Measurements from ENCODE around the gene PTBP1. TPM values are rescaled to one million over a fixed set of nuclear protein-coding genes. Genes with fewer than 3 reads are reported as not detected.
A peak's percentile ranks its signal among the peaks of the same experiment; 100 is the strongest.

PTBP1 gene
- total RNA-seq, 2 experiments from 2014 or later, result 315 to 479 TPM

DNA sequence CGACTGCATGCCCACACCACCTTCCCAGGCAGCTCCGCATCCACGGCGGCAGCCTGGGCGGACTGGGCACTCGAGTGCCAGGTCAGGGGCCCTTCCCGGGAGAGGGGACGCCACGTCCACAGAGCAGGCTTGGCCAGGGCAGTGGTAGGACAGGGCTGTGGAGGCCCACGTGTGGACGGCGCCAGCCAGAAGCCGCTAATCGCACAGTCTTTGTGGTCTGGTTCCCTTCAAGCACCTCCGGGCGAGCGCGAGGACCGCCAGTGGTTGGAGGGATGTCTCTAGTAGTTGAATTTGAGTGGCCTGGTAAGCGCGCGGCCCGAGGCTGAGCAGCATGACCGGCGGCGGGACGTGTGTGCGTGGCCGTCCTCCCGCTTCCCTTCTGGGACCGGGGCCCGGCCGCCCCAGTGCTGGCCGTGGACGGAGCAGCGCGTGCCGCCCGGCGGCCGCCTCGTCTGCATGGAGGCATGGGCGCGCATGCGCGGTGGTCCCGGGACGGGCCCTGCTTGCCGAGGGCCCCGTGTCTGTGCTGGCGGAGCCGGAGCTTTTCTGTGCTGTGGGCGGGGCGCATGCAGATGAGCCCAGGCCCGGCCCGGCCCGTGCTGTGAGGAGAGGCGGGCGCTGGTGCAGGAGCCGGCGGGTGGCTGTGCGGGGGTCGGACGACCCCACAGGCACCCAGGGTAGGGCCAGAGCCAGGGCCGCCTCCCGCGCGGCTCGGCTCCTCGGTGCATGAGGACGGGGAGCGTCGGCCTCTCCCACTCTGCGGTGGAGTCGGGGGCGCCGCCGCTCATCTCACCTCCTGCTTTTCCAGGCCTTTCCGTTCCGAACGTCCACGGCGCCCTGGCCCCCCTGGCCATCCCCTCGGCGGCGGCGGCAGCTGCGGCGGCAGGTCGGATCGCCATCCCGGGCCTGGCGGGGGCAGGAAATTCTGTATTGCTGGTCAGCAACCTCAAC lies 8.6 kb downstream of the PTBP1 start:
- Histone ChIP-seq H3K27ac (ENCODE audit: low read depth, low read length, poor library complexity, severe bottlenecking) (no peak overlapping the region), H3K79me2 (ENCODE audit: insufficient read depth, low read depth, low read length) (peaks cover 30% of the 10 kb centered on the region), H3K36me3 (ENCODE audit: insufficient read depth, low read length) (peaks cover 99% of the 10 kb centered on the region), H2AFZ (ENCODE audit: low read length) (no peak overlapping the region), H3K9me2 (ENCODE audit: insufficient read depth, low read length) (no peaks in the 10 kb centered on the region), H3K4me2 (ENCODE audit: low read length) (no peak overlapping the region), H3K4me3 (ENCODE audit: low read depth, low read length, poor library complexity, severe bottlenecking) (no peak overlapping the region), H3K4me1 (ENCODE audit: insufficient read depth, low read length, poor library complexity, severe bottlenecking) (no peaks in the 10 kb centered on the region), H4K20me1 (ENCODE audit: insufficient read depth, low read length) (peaks cover 20% of the 10 kb centered on the region), H3K9me3 (ENCODE audit: low read length) (no peaks in the 10 kb centered on the region)
- CTCF ChIA-PET (ENCODE audit: unreplicated experiment), result no interaction called here
- intact Hi-C loops (cut with micrococcal nuclease; ENCODE audit: unreplicated experiment), result no loop called here
- no peak for DNase-seq (ENCODE audit: low spot score)
- POLR2A ChIA-PET, result no interaction called here
- BruUV-seq (replicated peaks), result no TSS peak
- TF ChIP-seq, protein P1, sequence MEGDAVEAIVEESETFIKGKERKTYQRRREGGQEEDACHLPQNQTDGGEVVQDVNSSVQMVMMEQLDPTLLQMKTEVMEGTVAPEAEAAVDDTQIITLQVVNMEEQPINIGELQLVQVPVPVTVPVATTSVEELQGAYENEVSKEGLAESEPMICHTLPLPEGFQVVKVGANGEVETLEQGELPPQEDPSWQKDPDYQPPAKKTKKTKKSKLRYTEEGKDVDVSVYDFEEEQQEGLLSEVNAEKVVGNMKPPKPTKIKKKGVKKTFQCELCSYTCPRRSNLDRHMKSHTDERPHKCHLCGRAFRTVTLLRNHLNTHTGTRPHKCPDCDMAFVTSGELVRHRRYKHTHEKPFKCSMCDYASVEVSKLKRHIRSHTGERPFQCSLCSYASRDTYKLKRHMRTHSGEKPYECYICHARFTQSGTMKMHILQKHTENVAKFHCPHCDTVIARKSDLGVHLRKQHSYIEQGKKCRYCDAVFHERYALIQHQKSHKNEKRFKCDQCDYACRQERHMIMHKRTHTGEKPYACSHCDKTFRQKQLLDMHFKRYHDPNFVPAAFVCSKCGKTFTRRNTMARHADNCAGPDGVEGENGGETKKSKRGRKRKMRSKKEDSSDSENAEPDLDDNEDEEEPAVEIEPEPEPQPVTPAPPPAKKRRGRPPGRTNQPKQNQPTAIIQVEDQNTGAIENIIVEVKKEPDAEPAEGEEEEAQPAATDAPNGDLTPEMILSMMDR (conservative IDR thresholded peaks at IDR 0.05; ENCODE audit: low read length), result no peak
- TF ChIP-seq EZH2phosphoT487 (IDR thresholded peaks at IDR 0.05; ENCODE audit: borderline replicate concordance, low read depth, low read length), result no peak

DNA sequence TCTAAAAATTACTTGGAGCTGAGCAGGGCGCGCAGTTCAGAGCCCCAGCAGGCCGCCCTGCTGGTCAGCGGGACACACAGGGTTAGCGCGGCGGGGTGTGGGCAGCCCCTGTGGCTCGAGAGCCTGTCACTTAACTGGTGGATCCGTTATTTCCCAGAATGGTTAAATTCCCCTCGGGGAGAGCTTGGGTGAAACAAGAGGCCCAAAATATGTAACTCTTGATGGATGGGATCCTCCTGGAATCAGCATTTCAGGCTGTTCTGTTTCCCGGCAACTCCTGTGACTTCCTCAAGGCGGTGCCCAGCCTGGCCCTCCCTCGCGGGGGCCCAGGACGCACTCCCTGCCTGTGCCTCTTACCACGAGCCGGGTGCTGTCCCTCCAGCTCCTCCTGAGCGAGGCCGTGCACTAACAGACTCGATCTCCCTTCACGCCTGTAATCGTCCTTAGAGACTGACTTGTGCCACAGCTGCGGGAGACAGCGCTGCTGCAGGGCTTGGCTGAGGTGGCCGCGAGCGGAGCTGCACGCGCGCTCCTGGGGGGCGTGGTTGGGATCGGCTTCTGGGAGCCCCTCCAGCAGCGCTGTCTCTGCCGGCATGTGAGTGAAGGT lies 9.7 kb downstream of the PTBP1 start:
- intact Hi-C loops (cut with micrococcal nuclease; ENCODE audit: unreplicated experiment), result no loop called here
- H3K27ac ChIP-seq (ENCODE audit: low read depth, low read length, poor library complexity, severe bottlenecking), result no peak overlapping the region

More for the DNA sequence above, 9.7 kb downstream of the PTBP1 start:
- peaks cover 10% of the 10 kb centered on the region for H4K20me1 ChIP-seq (ENCODE audit: insufficient read depth, low read length)
- TF ChIP-seq, protein P1 (conservative IDR thresholded peaks at IDR 0.05; ENCODE audit: low read length), result 0 out of 2 replicates have a peak, but pooled peaks have one; percentile 10
- no peak for TF ChIP-seq EZH2phosphoT487 (IDR thresholded peaks at IDR 0.05; ENCODE audit: borderline replicate concordance, low read depth, low read length)
- no peaks in the 10 kb centered on the region for H3K9me3 ChIP-seq (ENCODE audit: low read length)
- POLR2A ChIA-PET, result no interaction called here
- CTCF ChIA-PET (ENCODE audit: unreplicated experiment), result no interaction called here
- H3K9me2 ChIP-seq (ENCODE audit: insufficient read depth, low read length), result no peaks in the 10 kb centered on the region
- no peaks in the 10 kb centered on the region for H3K4me1 ChIP-seq (ENCODE audit: insufficient read depth, low read length, poor library complexity, severe bottlenecking)
- H3K36me3 ChIP-seq (ENCODE audit: insufficient read depth, low read length), result peaks cover 99% of the 10 kb centered on the region
- peaks cover 20% of the 10 kb centered on the region for H3K79me2 ChIP-seq (ENCODE audit: insufficient read depth, low read depth, low read length)
- no peak overlapping the region for H3K4me3 ChIP-seq (ENCODE audit: low read depth, low read length, poor library complexity, severe bottlenecking)
- H2AFZ ChIP-seq (ENCODE audit: low read length), result no peak overlapping the region
- DNase-seq (ENCODE audit: low spot score), result no peak
- no TSS peak for BruUV-seq (replicated peaks)
- no peak overlapping the region for H3K4me2 ChIP-seq (ENCODE audit: low read length)

All from OCI-LY7 (cell line).